HEK293 (cell line): ENCODE data around the gene MRAP2.
A peak's percentile ranks its signal among the peaks of the same experiment; 100 is the strongest.

ENCODE experiments used
- CTCF ChIA-PET: fragments of 350-600 bp; formaldehyde crosslinking; extraction: SDS; loops from one replicate; lab custom pipeline; 2021; ENCODE audit warnings: antibody characterized with exemption; lab: Yijun Ruan, JAX
- POLR2A ChIA-PET: fragments of 300-600 bp; formaldehyde crosslinking; extraction: SDS; loops from one replicate; lab custom pipeline; 2020; ENCODE audit warnings: antibody characterized with exemption, inconsistent platforms; lab: Yijun Ruan, JAX
- H3K27ac ChIP-seq: fragments of 200-500 bp; sonication (Bioruptor generic); 2 replicates; pipeline ENCODE4 v1.5.1; 2014; ENCODE audit warnings: low read depth, low read length, control low read depth, inconsistent platforms; ENCODE audit errors: extremely low read depth
- H3K36me3 ChIP-seq, 2 experiments: fragments of 200-500 bp in 1 of 2; sonication (Bioruptor generic) in 1 of 2; 1 replicate in 1 of 2; 2 replicates in 1 of 2; pipeline ENCODE4 v1.5.1; 2014 to 2017; ENCODE audit warnings: inconsistent platforms in 2 of 2, low read length in 2 of 2; ENCODE audit not compliant: control insufficient read depth in 2 of 2, insufficient read depth in 1 of 2
- H3K4me1 ChIP-seq: fragments of 200-500 bp; sonication (Bioruptor generic); 2 replicates; pipeline ENCODE4 v1.5.1; 2014; ENCODE audit warnings: mild to moderate bottlenecking, low read length, inconsistent platforms; ENCODE audit not compliant: control insufficient read depth, insufficient read depth
- H3K4me3 ChIP-seq: 2 replicates; pipeline ENCODE4 v1.5.1; 2011; ENCODE audit warnings: low read depth, mild to moderate bottlenecking, control low read depth, low read length, moderate library complexity
- H3K9me3 ChIP-seq: fragments of 200-500 bp; sonication (Bioruptor generic); 2 replicates; pipeline ENCODE4 v1.5.1; 2014; ENCODE audit warnings: low read depth, low read length, inconsistent platforms; ENCODE audit not compliant: control insufficient read depth, insufficient read depth
- AEBP2 ChIP-seq: fragments of 450-650 bp; formaldehyde crosslinking; IDR thresholded peaks from 2 replicates; pipeline ENCODE4 v1.5.1; 2016; ENCODE audit warnings: missing biosample characterization, missing genetic modification characterization, borderline replicate concordance
- CTCF ChIP-seq: fragments of 450-650 bp; formaldehyde crosslinking; IDR thresholded peaks from 2 replicates; pipeline ENCODE4 v1.5.1; 2016; ENCODE audit warnings: missing biosample characterization, missing genetic modification characterization
- KLF10 ChIP-seq: fragments of 450-650 bp; IDR thresholded peaks from 2 replicates; pipeline ENCODE4 v1.5.1; 2018; ENCODE audit warnings: missing biosample characterization, mild to moderate bottlenecking, missing genetic modification characterization
- PATZ1 ChIP-seq: fragments of 450-650 bp; formaldehyde crosslinking; IDR thresholded peaks from 2 replicates; pipeline ENCODE4 v1.5.1; 2016; ENCODE audit warnings: missing biosample characterization, missing genetic modification characterization
- PRDM1 ChIP-seq: fragments of 450-650 bp; formaldehyde crosslinking; IDR thresholded peaks from 2 replicates; pipeline ENCODE4; 2016; ENCODE audit warnings: missing biosample characterization, missing genetic modification characterization
- PRDM6 ChIP-seq: fragments of 450-650 bp; formaldehyde crosslinking; IDR thresholded peaks from 2 replicates; pipeline ENCODE4 v1.5.1; 2017; ENCODE audit warnings: missing biosample characterization, missing genetic modification characterization
- WT1 ChIP-seq: fragments of 450-650 bp; formaldehyde crosslinking; IDR thresholded peaks from 2 replicates; pipeline ENCODE4 v1.5.1; 2016; ENCODE audit warnings: missing biosample characterization, missing genetic modification characterization
- ZBTB11 ChIP-seq: fragments of 450-650 bp; formaldehyde crosslinking; conservative IDR thresholded peaks from 2 replicates; pipeline ENCODE4 v1.5.1; 2016; ENCODE audit warnings: low read depth, missing biosample characterization, missing genetic modification characterization
- ZBTB8A ChIP-seq: fragments of 450-650 bp; formaldehyde crosslinking; IDR thresholded peaks from 2 replicates; pipeline ENCODE4 v1.5.1; 2016; ENCODE audit warnings: missing biosample characterization, missing genetic modification characterization
- ZEB2 ChIP-seq: fragments of 450-650 bp; formaldehyde crosslinking; IDR thresholded peaks from 2 replicates; pipeline ENCODE4 v1.5.1; 2016; ENCODE audit warnings: missing biosample characterization, missing genetic modification characterization
- ZFHX2 ChIP-seq: fragments of 450-650 bp; formaldehyde crosslinking; conservative IDR thresholded peaks from 2 replicates; pipeline ENCODE4 v1.5.1; 2016; ENCODE audit warnings: missing biosample characterization, missing genetic modification characterization
- ZNF121 ChIP-seq: fragments of 450-650 bp; formaldehyde crosslinking; IDR thresholded peaks from 2 replicates; pipeline ENCODE4 v1.5.1; 2016; ENCODE audit warnings: missing biosample characterization, missing genetic modification characterization
- ZNF138 ChIP-seq: fragments of 450-650 bp; formaldehyde crosslinking; IDR thresholded peaks from 2 replicates; pipeline ENCODE4 v1.5.1; 2016; ENCODE audit warnings: missing biosample characterization, missing genetic modification characterization, borderline replicate concordance
- ZNF18 ChIP-seq: fragments of 450-650 bp; formaldehyde crosslinking; IDR thresholded peaks from 2 replicates; pipeline ENCODE4 v1.5.1; 2016; ENCODE audit warnings: missing biosample characterization, missing genetic modification characterization
- ZNF223 ChIP-seq: fragments of 450-650 bp; formaldehyde crosslinking; IDR thresholded peaks from 2 replicates; pipeline ENCODE4 v1.5.1; 2016; ENCODE audit warnings: missing biosample characterization, missing genetic modification characterization
- ZNF404 ChIP-seq: fragments of 450-650 bp; formaldehyde crosslinking; IDR thresholded peaks from 2 replicates; pipeline ENCODE4 v1.5.1; 2017; ENCODE audit warnings: missing biosample characterization, missing genetic modification characterization
- ZNF510 ChIP-seq: fragments of 450-650 bp; formaldehyde crosslinking; IDR thresholded peaks from 2 replicates; pipeline ENCODE4 v1.5.1; 2018; ENCODE audit warnings: mild to moderate bottlenecking, missing genetic modification characterization, missing biosample characterization; ENCODE audit not compliant: insufficient replicate concordance
- ZNF544 ChIP-seq: fragments of 450-650 bp; formaldehyde crosslinking; IDR thresholded peaks from 2 replicates; pipeline ENCODE4 v1.5.0; 2017; ENCODE audit warnings: missing biosample characterization, missing genetic modification characterization
- ZSCAN4 ChIP-seq: fragments of 450-650 bp; formaldehyde crosslinking; IDR thresholded peaks from 2 replicates; pipeline ENCODE4 v1.5.1; 2017; ENCODE audit warnings: missing biosample characterization, missing genetic modification characterization
- ZXDB ChIP-seq: fragments of 450-650 bp; formaldehyde crosslinking; IDR thresholded peaks from 2 replicates; pipeline ENCODE4 v1.5.1; 2016; ENCODE audit warnings: missing biosample characterization, missing genetic modification characterization

The MRAP2 gene

GRCh38 chr6:84027340-84028181 is 6.0 kb upstream of the MRAP2 start (continued):
- peak; percentile 55; the same call in 1 of the 2 replicates for TF ChIP-seq PRDM6 (tag by site-specific recombination)

GRCh38 chr6:84028350-84028749 is 5.2 kb upstream of the MRAP2 start:
- CTCF ChIA-PET = no interaction called here
- no peak overlapping the region for H3K4me3 ChIP-seq
- H3K9me3 ChIP-seq = no peaks in the 10 kb centered on the region
- H3K27ac ChIP-seq = no peak overlapping the region
- TF ChIP-seq ZSCAN4 (tag by site-specific recombination) = no peak
- TF ChIP-seq WT1 (tag by site-specific recombination) = no peak
- no peak for TF ChIP-seq KLF10 (tag by site-specific recombination)
- no peak for TF ChIP-seq ZNF223 (tag by site-specific recombination)
- no peak for TF ChIP-seq ZNF138 (tag by site-specific recombination)
- no peak for TF ChIP-seq ZXDB
- TF ChIP-seq AEBP2 (tag by site-specific recombination) = no peak
- TF ChIP-seq ZBTB11 (tag by site-specific recombination) = no peak
- TF ChIP-seq ZBTB8A (tag by site-specific recombination) = no peak
- TF ChIP-seq ZNF404 = no peak
- no peak for TF ChIP-seq CTCF (tag by site-specific recombination)
- no peak for TF ChIP-seq ZEB2 (tag by site-specific recombination)
- TF ChIP-seq PATZ1 = no peak
- no peak for TF ChIP-seq ZNF18
- no peak for TF ChIP-seq ZFHX2 (tag by site-specific recombination)
- TF ChIP-seq ZNF510 = no peak
- no peak for TF ChIP-seq ZNF544 (tag by site-specific recombination)
- no peak for TF ChIP-seq PRDM1
- TF ChIP-seq ZNF121 (tag by site-specific recombination) = no peak
- H3K4me1 ChIP-seq = 0 out of 2 replicates have a peak, but pooled peaks cover 5% of the 10 kb centered on the region
- POLR2A ChIA-PET = no interaction called here
- H3K36me3 ChIP-seq = no peaks in the 10 kb centered on the region
